A549 (cell line): ENCODE data around the gene BTBD16. TPM values are rescaled to one million over a fixed set of nuclear protein-coding genes. Genes with fewer than 3 reads are reported as not detected.

ENCODE experiments used
- ATAC-seq, 2 experiments: fragments of 200-7000 bp in 1 of 2; fragments of >200 bp in 1 of 2; cut with Nextera tagmentation in 1 of 2; cut with Tn5 transposase in 1 of 2; 3 replicates each; pipeline versions ENCODE4 v1.8.0 to v1.9.1; 2018 to 2020; ENCODE audit warnings: mild to moderate bottlenecking in 1 of 2, moderate library complexity in 1 of 2
- CTCF ChIA-PET: fragments of 300-600 bp; sonication (Branson Sonifier 250); formaldehyde crosslinking; extraction: SDS; loops from one replicate; lab custom pipeline; 2021; ENCODE audit warnings: antibody characterized with exemption, inconsistent platforms; lab: Yijun Ruan, JAX
- POLR2A ChIA-PET: fragments of 350-600 bp; formaldehyde crosslinking; extraction: SDS; loops from one replicate; lab custom pipeline; 2021; ENCODE audit warnings: antibody characterized with exemption, inconsistent platforms; lab: Yijun Ruan, JAX
- DNase-seq, 2 experiments: peaks; one replicate each; pipeline versions ENCODE4 v3.0.0 to v3.0.0-alpha.2; 2011 to 2016; ENCODE audit warnings: low read depth in 1 of 2, low spot score in 1 of 2
- FAIRE-seq: peaks from 2 replicates; lab custom pipeline; 2011; peaks lifted over from hg19 to GRCh38; lab: Jason Lieb, UNC
- H3K27ac ChIP-seq, 2 experiments: fragments of >200 bp; sonication (Bioruptor Twin); formaldehyde crosslinking; 3 replicates each; pipeline ENCODE4 v1.5.1; 2016 to 2017
- H3K4me1 ChIP-seq: fragments of >200 bp; sonication (Bioruptor Twin); formaldehyde crosslinking; 3 replicates; pipeline ENCODE4 v1.6.1; 2016
- H3K4me2 ChIP-seq: fragments of >200 bp; sonication (Bioruptor Twin); formaldehyde crosslinking; 3 replicates; pipeline ENCODE4 v1.6.1; 2016
- H3K4me3 ChIP-seq: fragments of >200 bp; sonication (Bioruptor Twin); formaldehyde crosslinking; 3 replicates; pipeline ENCODE4 v1.5.1; 2016
- H3K9me3 ChIP-seq: fragments of >200 bp; sonication (Bioruptor Twin); formaldehyde crosslinking; 3 replicates; pipeline ENCODE4 v1.6.1; 2016
- BCL3 ChIP-seq: fragments of >200 bp; sonication (Bioruptor Twin); formaldehyde crosslinking; IDR thresholded peaks from 3 replicates; pipeline ENCODE4 v1.6.1; 2016
- CBX2 ChIP-seq: fragments of 200-600 bp; sonication (generic); IDR thresholded peaks from 2 replicates; pipeline ENCODE4 v1.6.1; 2016; ENCODE audit warnings: low read depth, mild to moderate bottlenecking, borderline replicate concordance
- CEBPB ChIP-seq, 2 experiments: fragments of >200 bp in 1 of 2; sonication (Bioruptor Twin) in 1 of 2; formaldehyde crosslinking in 1 of 2; IDR thresholded peaks; 2 replicates each; pipeline ENCODE4 v1.6.1; 2012 to 2016
- CHD2 ChIP-seq: fragments of 150-350 bp; IDR thresholded peaks from 2 replicates; pipeline ENCODE4 v1.6.1; 2014; ENCODE audit warnings: low read length; ENCODE audit not compliant: partially characterized antibody
- CHD4 ChIP-seq: fragments of 200-600 bp; sonication (generic); IDR thresholded peaks from 2 replicates; pipeline ENCODE4 v1.6.1; 2016; ENCODE audit warnings: antibody characterized with exemption, mild to moderate bottlenecking, borderline replicate concordance
- CTCF ChIP-seq: fragments of >200 bp; sonication (Bioruptor Twin); formaldehyde crosslinking; IDR thresholded peaks from 3 replicates; pipeline ENCODE4 v1.5.1; 2016
- EHF ChIP-seq: fragments of 250-450 bp; sonication (Bioruptor Pico); IDR thresholded peaks from 2 replicates; pipeline ENCODE4 v1.5.0; 2020; ENCODE audit warnings: mild to moderate bottlenecking
- ELK1 ChIP-seq: fragments of 150-350 bp; IDR thresholded peaks from 2 replicates; pipeline ENCODE4 v1.6.1; 2014; ENCODE audit warnings: low read depth, mild to moderate bottlenecking, low read length
- FOSB ChIP-seq: fragments of 250-450 bp; sonication (Bioruptor Pico); IDR thresholded peaks from 2 replicates; pipeline ENCODE4 v1.5.0; 2020; ENCODE audit warnings: mild to moderate bottlenecking, moderate library complexity
- FOSL2 ChIP-seq, 2 experiments: fragments of 450-650 bp in 1 of 2; fragments of >200 bp in 1 of 2; sonication (Bioruptor Twin) in 1 of 2; formaldehyde crosslinking; IDR thresholded peaks; 2 replicates each; pipeline versions ENCODE4 v1.5.0 to v1.6.1; 2016 to 2020; ENCODE audit warnings: mild to moderate bottlenecking in 1 of 2, moderate library complexity in 1 of 2
- FOXS1 ChIP-seq: fragments of 250-450 bp; sonication (Bioruptor Pico); IDR thresholded peaks from 2 replicates; pipeline ENCODE4 v1.5.0; 2020; ENCODE audit warnings: mild to moderate bottlenecking, moderate library complexity
- GATA3 ChIP-seq: IDR thresholded peaks from 2 replicates; pipeline ENCODE4 v1.6.1; 2012; ENCODE audit warnings: borderline replicate concordance
- HES2 ChIP-seq: fragments of >200 bp; sonication (Bioruptor Twin); formaldehyde crosslinking; IDR thresholded peaks from 2 replicates; pipeline ENCODE4 v1.6.1; 2016
- HEYL ChIP-seq: fragments of 250-450 bp; sonication (Bioruptor Pico); IDR thresholded peaks from 2 replicates; pipeline ENCODE4 v1.8.0; 2021; ENCODE audit warnings: mild to moderate bottlenecking, moderate library complexity
- HOXA7 ChIP-seq: fragments of 250-450 bp; sonication (Bioruptor Pico); IDR thresholded peaks from 2 replicates; pipeline ENCODE4 v1.5.0; 2020; ENCODE audit warnings: mild to moderate bottlenecking, moderate library complexity
- HOXB13 ChIP-seq: fragments of 250-450 bp; sonication (Bioruptor Pico); IDR thresholded peaks from 2 replicates; pipeline ENCODE4 v1.5.0; 2020; ENCODE audit warnings: low read depth, mild to moderate bottlenecking, moderate library complexity
- HOXB5 ChIP-seq: fragments of 250-450 bp; sonication (Bioruptor Pico); IDR thresholded peaks from 2 replicates; pipeline ENCODE4 v1.5.0; 2020; ENCODE audit warnings: mild to moderate bottlenecking, moderate library complexity
- JUNB ChIP-seq: fragments of >200 bp; sonication (Bioruptor Twin); formaldehyde crosslinking; IDR thresholded peaks from 2 replicates; pipeline ENCODE4 v1.6.1; 2016
- MAFK ChIP-seq: fragments of 450-650 bp; IDR thresholded peaks from 2 replicates; pipeline ENCODE4 v1.6.1; 2014; ENCODE audit not compliant: partially characterized antibody
- NPAS2 ChIP-seq: fragments of 250-450 bp; sonication (Bioruptor Pico); IDR thresholded peaks from 2 replicates; pipeline ENCODE4 v1.8.0; 2022; ENCODE audit warnings: mild to moderate bottlenecking, moderate library complexity, borderline replicate concordance
- NR3C1 ChIP-seq: fragments of >200 bp; sonication (Bioruptor Twin); formaldehyde crosslinking; IDR thresholded peaks from 3 replicates; pipeline ENCODE4 v1.6.1; 2017
- PBX3 ChIP-seq: IDR thresholded peaks from 2 replicates; pipeline ENCODE4 v1.6.1; 2012
- RAD21 ChIP-seq, 2 experiments: fragments of >200 bp in 1 of 2; sonication (Bioruptor Twin) in 1 of 2; formaldehyde crosslinking in 1 of 2; IDR thresholded peaks in 1 of 2; conservative IDR thresholded peaks in 1 of 2; 2 replicates in 1 of 2; 3 replicates in 1 of 2; pipeline ENCODE4 v1.6.1; 2012 to 2018; ENCODE audit warnings: inconsistent platforms in 1 of 2
- RARB ChIP-seq: fragments of 250-450 bp; sonication (Bioruptor Pico); IDR thresholded peaks from 2 replicates; pipeline ENCODE4 v1.8.0; 2021; ENCODE audit warnings: mild to moderate bottlenecking, moderate library complexity
- RCOR1 ChIP-seq: fragments of 150-350 bp; IDR thresholded peaks from 2 replicates; pipeline ENCODE4 v1.6.1; 2014; ENCODE audit warnings: antibody characterized with exemption, low read length, low read depth
- RFX5 ChIP-seq: fragments of 450-650 bp; IDR thresholded peaks from 2 replicates; pipeline ENCODE4 v1.7.1; 2014; ENCODE audit warnings: antibody characterized with exemption, mild to moderate bottlenecking, moderate library complexity
- SREBF2 ChIP-seq: fragments of 450-650 bp; IDR thresholded peaks from 2 replicates; pipeline ENCODE4 v1.6.1; 2014; ENCODE audit warnings: mild to moderate bottlenecking, moderate library complexity
- TFCP2L1 ChIP-seq: fragments of 250-450 bp; sonication (Bioruptor Pico); IDR thresholded peaks from 2 replicates; pipeline ENCODE4 v1.5.0; 2021; ENCODE audit warnings: mild to moderate bottlenecking
- USF2 ChIP-seq: fragments of 450-650 bp; IDR thresholded peaks from 2 replicates; pipeline ENCODE4 v1.6.1; 2014; ENCODE audit warnings: antibody characterized with exemption
- ZC3H11A ChIP-seq: fragments of 450-650 bp; IDR thresholded peaks from 2 replicates; pipeline ENCODE4 v1.6.1; 2014; ENCODE audit warnings: antibody characterized with exemption, mild to moderate bottlenecking
- ZFP36 ChIP-seq: fragments of 450-650 bp; IDR thresholded peaks from 2 replicates; pipeline ENCODE4 v1.6.1; 2014; ENCODE audit warnings: borderline replicate concordance; ENCODE audit not compliant: partially characterized antibody
- ZNF302 ChIP-seq: fragments of 250-450 bp; sonication (Bioruptor Pico); IDR thresholded peaks from 2 replicates; pipeline ENCODE4 v1.9.0; 2021; ENCODE audit warnings: inconsistent platforms, mild to moderate bottlenecking, moderate library complexity
- WGBS: methylation state at CpG from one replicate; pipeline ENCODE4 v1.1.6; 2017; ENCODE audit errors: missing lambda C conversion rate; 5-methylcytosine and 5-hydroxymethylcytosine counted together
- polyA plus RNA-seq, 4 experiments: library from polyadenylated mRNA; depleted of rRNA in 3 of 4; stranded (reverse); fragments of >200 nt; fragmentation: RNase III in 1 of 4; extraction: RNeasy Plus Mini Kit Qiagen cat#74134 plus additional on column Dnase treatment in 1 of 4; gene quantifications; 2 replicates in 3 of 4; 3 replicates in 1 of 4; pipeline ENCODE4 v1.2.3, GENCODE V29; 2011 to 2017

Gene BTBD16
- polyA plus RNA-seq, 2 of the 4 experiments (the other 2 are of a cell fraction): 0.32 to 2.1 TPM

- DNase-seq (no peak), ATAC-seq (peak; percentile 25 to 28; a peak in 4 of 6 replicates), FAIRE-seq (no peak)
- POLR2A ChIA-PET: no interaction called here
- Histone ChIP-seq H3K4me1 (no peaks in the 10 kb centered on the region), H3K4me3 (no peak overlapping the region), H3K4me2 (no peak overlapping the region), H3K27ac (no peak overlapping the region), H3K9me3 (no peaks in the 10 kb centered on the region)
- no peak for TF ChIP-seq ZC3H11A
- no peak for TF ChIP-seq HOXB5 (CRISPR knock-in tag)
- no peak for TF ChIP-seq EHF (CRISPR knock-in tag)
- TF ChIP-seq CHD4: no peak
- no peak for TF ChIP-seq RAD21 (conservative IDR thresholded peaks at IDR 0.05 in 1 of 2, IDR thresholded peaks at IDR 0.05 in 1 of 2)
- TF ChIP-seq FOSB: no peak
- no peak for TF ChIP-seq HES2
- no peak for TF ChIP-seq TFCP2L1 (CRISPR knock-in tag)
- TF ChIP-seq MAFK: no peak
- TF ChIP-seq PBX3: no peak
- TF ChIP-seq CHD2: no peak
- no peak for TF ChIP-seq FOXS1 (CRISPR knock-in tag)
- no peak for TF ChIP-seq HOXB13 (CRISPR knock-in tag)
- no peak for TF ChIP-seq CBX2
- no peak for TF ChIP-seq USF2
- TF ChIP-seq RARB (CRISPR knock-in tag): no peak
- TF ChIP-seq NPAS2 (CRISPR knock-in tag): no peak
- TF ChIP-seq ELK1: no peak
- TF ChIP-seq GATA3: no peak
- TF ChIP-seq JUNB: no peak
- WGBS: 98% methylated on average over 8 of the region's 11 CpGs
- CTCF ChIA-PET: interaction anchor here (1.2 to 1.3 kb wide), 2 partner anchors 12 to 35 kb away, joined by 3 to 5 read pairs; no protein-coding TSS in a partner anchor
Measured at GRCh38 chr10:122233857-122234348, 37.2 kb upstream of the BTBD16 start.

- DNase-seq: no peak
- CTCF ChIA-PET: interaction anchor here (1.3 kb wide), 1 partner anchor 11 kb away, joined by 3 read pairs; no protein-coding TSS in a partner anchor
- H3K4me2 ChIP-seq: no peak overlapping the region
- H3K9me3 ChIP-seq: no peaks in the 10 kb centered on the region
- no peak for FAIRE-seq
- H3K4me1 ChIP-seq: no peaks in the 10 kb centered on the region
- POLR2A ChIA-PET: no interaction called here
- no peak for ATAC-seq
- H3K27ac ChIP-seq: no peak overlapping the region
- TF ChIP-seq CTCF: no peak
- TF ChIP-seq RAD21 (conservative IDR thresholded peaks at IDR 0.05 in 1 of 2, IDR thresholded peaks at IDR 0.05 in 1 of 2): no peak
- TF ChIP-seq ZFP36: no peak
- no peak for TF ChIP-seq HOXB13 (CRISPR knock-in tag)
- no peak for TF ChIP-seq HOXB5 (CRISPR knock-in tag)
- no peak for TF ChIP-seq TFCP2L1 (CRISPR knock-in tag)
- no peak for TF ChIP-seq BCL3
- TF ChIP-seq RCOR1: no peak
- TF ChIP-seq CEBPB (IDR thresholded peaks at IDR 0.05): no peak
- no peak for TF ChIP-seq HOXA7 (CRISPR knock-in tag)
- TF ChIP-seq HEYL (CRISPR knock-in tag): no peak
- TF ChIP-seq CHD2: no peak
- TF ChIP-seq ZNF302 (CRISPR knock-in tag): no peak
- TF ChIP-seq RFX5: no peak
- TF ChIP-seq FOSL2 (IDR thresholded peaks at IDR 0.05): no peak
- no peak for TF ChIP-seq FOSL2 (CRISPR knock-in tag; IDR thresholded peaks at IDR 0.05)
- TF ChIP-seq NR3C1: no peak
- no peak for TF ChIP-seq FOSB
- no peak for TF ChIP-seq CBX2
- no peak for TF ChIP-seq SREBF2
- no peak overlapping the region for H3K4me3 ChIP-seq
- WGBS: 78% methylated on average over 2 of the region's 2 CpGs
Measured at GRCh38 chr10:122234416-122234815, 36.7 kb upstream of the BTBD16 start.
